Measurements from ENCODE around the gene PREX1. TPM values are rescaled to one million over a fixed set of nuclear protein-coding genes. Genes with fewer than 3 reads are reported as not detected.
A peak's percentile ranks its signal among the peaks of the same experiment; 100 is the strongest.
"Not testable (repeated sequence)": the region's sequence is repeated elsewhere in the genome, so short reads cannot be mapped to it uniquely, and the experiment has no call there.

PREX1 gene
- total and polyA plus RNA-seq, 2 experiments from 2014 or later, result 2.4 to 10.3 TPM

DNA sequence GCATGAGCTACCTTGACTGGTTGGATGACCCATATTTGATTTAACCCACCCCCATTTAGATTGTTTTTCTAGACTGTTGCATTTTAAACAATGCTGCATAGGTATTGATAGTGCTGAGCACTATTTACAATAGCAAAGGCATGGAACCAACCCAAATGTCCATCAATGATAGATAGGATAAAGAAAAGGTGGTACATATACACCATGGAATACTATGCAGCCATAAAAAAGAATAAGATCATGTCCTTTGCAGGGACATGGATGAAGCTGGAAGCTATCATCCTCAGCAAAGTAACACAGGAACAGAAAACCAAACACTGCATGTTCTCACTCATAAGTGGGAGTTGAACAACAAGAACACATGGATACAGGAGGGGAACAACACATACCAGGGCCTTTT, 41.6 kb upstream of the PREX1 start:
- not testable (repeated sequence) for H3K4me1 Mint-ChIP-seq; ATAC-seq; H3K79me2 ChIP-seq (replicated peaks; ENCODE audit: insufficient read depth); DNase-seq (ENCODE audit: low spot score); H3K36me3 ChIP-seq (ENCODE audit: insufficient read depth); H3K9me2 ChIP-seq (ENCODE audit: insufficient read depth); H3K27ac ChIP-seq (ENCODE audit: low read depth); H3K4me3 ChIP-seq; H3F3A ChIP-seq (replicated peaks; ENCODE audit: low read depth); H4K20me1 ChIP-seq (replicated peaks; ENCODE audit: insufficient read depth); H3K4me1 ChIP-seq (ENCODE audit: insufficient read depth); H3K27me3 Mint-ChIP-seq (ENCODE audit: insufficient read depth, low read depth, poor library complexity); H3K27me3 ChIP-seq (ENCODE audit: insufficient read depth); H3K4me2 ChIP-seq; H2AFZ ChIP-seq; H3K4me3 Mint-ChIP-seq; H3K9me3 Mint-ChIP-seq; H3K27ac Mint-ChIP-seq; H3K36me3 Mint-ChIP-seq (ENCODE audit: low read depth)

DNA sequence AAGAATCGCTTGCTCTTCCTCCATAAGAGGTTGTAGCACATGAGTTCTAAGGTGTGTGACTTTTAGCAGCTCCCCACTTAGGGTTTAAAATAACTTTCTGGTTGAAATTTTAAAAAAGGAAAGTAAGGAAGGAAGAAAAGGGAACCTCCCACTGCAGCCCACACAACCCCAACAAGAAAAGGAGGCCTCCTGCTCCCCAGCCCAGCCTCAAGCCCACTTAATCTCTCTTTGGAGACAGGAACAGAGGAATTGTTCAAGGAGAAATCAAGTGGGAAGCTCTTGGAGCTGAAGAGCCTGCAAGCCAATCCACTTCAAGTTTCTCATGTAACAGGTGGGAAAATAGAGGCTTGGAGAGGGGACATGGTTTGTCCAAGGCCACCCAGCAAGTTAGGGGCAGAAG, 39.1 kb upstream of the PREX1 start:
- DNase-seq (ENCODE audit: low spot score), result no peak
- no peaks in the 10 kb centered on the region for H4K20me1 ChIP-seq (replicated peaks; ENCODE audit: insufficient read depth)
- no peak overlapping the region for H2AFZ ChIP-seq
- H3K27me3 ChIP-seq (ENCODE audit: insufficient read depth), result no peaks in the 10 kb centered on the region
- Mint-ChIP-seq H3K9me3 (no peaks in the 10 kb centered on the region), H3K27me3 (ENCODE audit: insufficient read depth, low read depth, poor library complexity) (no peaks in the 10 kb centered on the region), H3K27ac (no peak overlapping the region), H3K4me3 (no peak overlapping the region), H3K36me3 (ENCODE audit: low read depth) (no peaks in the 10 kb centered on the region), H3K4me1 (no peaks in the 10 kb centered on the region)
- H3F3A ChIP-seq (replicated peaks; ENCODE audit: low read depth), result no peaks in the 10 kb centered on the region
- H3K36me3 ChIP-seq (ENCODE audit: insufficient read depth), result no peaks in the 10 kb centered on the region
- no peaks in the 10 kb centered on the region for H3K4me1 ChIP-seq (ENCODE audit: insufficient read depth)
- TF ChIP-seq ZNF331 (CRISPR knock-in tag; IDR thresholded peaks at IDR 0.05; ENCODE audit: low read depth), result no peak
- TF ChIP-seq EZH2phosphoT487 (IDR thresholded peaks at IDR 0.05; ENCODE audit: unreplicated experiment), result no peak
- TF ChIP-seq CREB1 (CRISPR knock-in tag; IDR thresholded peaks at IDR 0.05; ENCODE audit: low read depth), result no peak
- TF ChIP-seq, protein P1, sequence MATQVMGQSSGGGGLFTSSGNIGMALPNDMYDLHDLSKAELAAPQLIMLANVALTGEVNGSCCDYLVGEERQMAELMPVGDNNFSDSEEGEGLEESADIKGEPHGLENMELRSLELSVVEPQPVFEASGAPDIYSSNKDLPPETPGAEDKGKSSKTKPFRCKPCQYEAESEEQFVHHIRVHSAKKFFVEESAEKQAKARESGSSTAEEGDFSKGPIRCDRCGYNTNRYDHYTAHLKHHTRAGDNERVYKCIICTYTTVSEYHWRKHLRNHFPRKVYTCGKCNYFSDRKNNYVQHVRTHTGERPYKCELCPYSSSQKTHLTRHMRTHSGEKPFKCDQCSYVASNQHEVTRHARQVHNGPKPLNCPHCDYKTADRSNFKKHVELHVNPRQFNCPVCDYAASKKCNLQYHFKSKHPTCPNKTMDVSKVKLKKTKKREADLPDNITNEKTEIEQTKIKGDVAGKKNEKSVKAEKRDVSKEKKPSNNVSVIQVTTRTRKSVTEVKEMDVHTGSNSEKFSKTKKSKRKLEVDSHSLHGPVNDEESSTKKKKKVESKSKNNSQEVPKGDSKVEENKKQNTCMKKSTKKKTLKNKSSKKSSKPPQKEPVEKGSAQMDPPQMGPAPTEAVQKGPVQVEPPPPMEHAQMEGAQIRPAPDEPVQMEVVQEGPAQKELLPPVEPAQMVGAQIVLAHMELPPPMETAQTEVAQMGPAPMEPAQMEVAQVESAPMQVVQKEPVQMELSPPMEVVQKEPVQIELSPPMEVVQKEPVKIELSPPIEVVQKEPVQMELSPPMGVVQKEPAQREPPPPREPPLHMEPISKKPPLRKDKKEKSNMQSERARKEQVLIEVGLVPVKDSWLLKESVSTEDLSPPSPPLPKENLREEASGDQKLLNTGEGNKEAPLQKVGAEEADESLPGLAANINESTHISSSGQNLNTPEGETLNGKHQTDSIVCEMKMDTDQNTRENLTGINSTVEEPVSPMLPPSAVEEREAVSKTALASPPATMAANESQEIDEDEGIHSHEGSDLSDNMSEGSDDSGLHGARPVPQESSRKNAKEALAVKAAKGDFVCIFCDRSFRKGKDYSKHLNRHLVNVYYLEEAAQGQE (IDR thresholded peaks at IDR 0.05; ENCODE audit: unreplicated experiment), result no peak
- H3K4me3 ChIP-seq, result no peak overlapping the region
- no peaks in the 10 kb centered on the region for H3K9me2 ChIP-seq (ENCODE audit: insufficient read depth)
- no peaks in the 10 kb centered on the region for H3K79me2 ChIP-seq (replicated peaks; ENCODE audit: insufficient read depth)
- H3K27ac ChIP-seq (ENCODE audit: low read depth), result no peak overlapping the region
- ATAC-seq, result no peak
- no peak overlapping the region for H3K4me2 ChIP-seq

- H3K4me3 Mint-ChIP-seq, result no peak overlapping the region
- H3K4me1 Mint-ChIP-seq, result no peaks in the 10 kb centered on the region
- DNase-seq (ENCODE audit: low spot score) (no peak), ATAC-seq (no peak)
- Histone ChIP-seq H3K9me2 (ENCODE audit: insufficient read depth) (no peaks in the 10 kb centered on the region), H3K4me3 (no peak overlapping the region), H3K27me3 (ENCODE audit: insufficient read depth) (no peaks in the 10 kb centered on the region), H3K4me1 (ENCODE audit: insufficient read depth) (no peaks in the 10 kb centered on the region), H4K20me1 (replicated peaks; ENCODE audit: insufficient read depth) (no peaks in the 10 kb centered on the region), H3K79me2 (replicated peaks; ENCODE audit: insufficient read depth) (no peaks in the 10 kb centered on the region), H3K27ac (ENCODE audit: low read depth) (no peak overlapping the region), H3K36me3 (ENCODE audit: insufficient read depth) (no peaks in the 10 kb centered on the region), H3F3A (replicated peaks; ENCODE audit: low read depth) (no peaks in the 10 kb centered on the region), H2AFZ (peak overlapping the region; percentile 80; the same call in 1 of the 2 replicates), H3K4me2 (no peak overlapping the region)
- H3K9me3 Mint-ChIP-seq, result no peaks in the 10 kb centered on the region; the same call in 2 of the 3 replicates
- H3K27ac Mint-ChIP-seq, result no peak overlapping the region
- no peaks in the 10 kb centered on the region for H3K36me3 Mint-ChIP-seq (ENCODE audit: low read depth)
- no peaks in the 10 kb centered on the region for H3K27me3 Mint-ChIP-seq (ENCODE audit: insufficient read depth, low read depth, poor library complexity)
- TF ChIP-seq STAT1 (IDR thresholded peaks at IDR 0.05; ENCODE audit: unreplicated experiment) (no peak), NANOG (IDR thresholded peaks at IDR 0.05; ENCODE audit: borderline replicate concordance) (no peak), ZNF462 (CRISPR knock-in tag; IDR thresholded peaks at IDR 0.05) (no peak), ZNF114 (CRISPR knock-in tag; IDR thresholded peaks at IDR 0.05) (no peak), CREB1 (CRISPR knock-in tag; IDR thresholded peaks at IDR 0.05; ENCODE audit: low read depth) (no peak)
Observed at GRCh38 chr20:48864738-48865318, 37.0 kb upstream of the PREX1 start.
